Endothelial cell of coronary artery (primary cell): ENCODE results near the gene C1orf210. TPM values are rescaled to one million over a fixed set of nuclear protein-coding genes. Genes with fewer than 3 reads are reported as not detected.

Experiments
- total RNA-seq: library from RNA; depleted of rRNA; stranded (reverse); fragments of >200 nt; gene quantifications from 2 replicates; pipeline ENCODE4 v1.2.3, GENCODE V29; 2014

The C1orf210 gene
- total RNA-seq = not detected in 2 replicates

GRCh38 chr1:43285269-43285990 lies at the start of gene C1orf210:
C1orf210 (minus strand) TSS chr1:43285581; CDS start chr1:43283270, 2,311 bp downstream.

GRCh38 chr1:43300378-43301094 lies 15.2 kb upstream of the C1orf210 start, which contains the start of gene TIE1:
TIE1 (plus strand) TSS chr1:43300982; CDS start chr1:43301072, 90 bp downstream.

GRCh38 chr1:43269627-43270375 lies 15.6 kb downstream of the C1orf210 start, which contains the start of gene TMEM125:
TMEM125 (plus strand) TSS chr1:43269983; CDS start chr1:43272723, 2,740 bp downstream.

Other genes starting within 250 kb of the C1orf210 start
- 103 and 141 TPM in 2 replicates for gene EBNA1BP2, start 113.3 kb downstream of the C1orf210 start, total RNA-seq
- gene CFAP57, start 113.3 kb downstream of the C1orf210 start, total RNA-seq = 0.28 and 0.36 TPM in 2 replicates
- not detected in 2 replicates for gene TMEM125, start 15.6 kb downstream of the C1orf210 start, total RNA-seq
- 694 and 736 TPM in 2 replicates for gene TIE1, start 15.4 kb upstream of the C1orf210 start, total RNA-seq
- not detected in 2 replicates for gene MPL, start 52.2 kb upstream of the C1orf210 start, total RNA-seq
- gene CDC20, start 73.4 kb upstream of the C1orf210 start, total RNA-seq = 35.3 and 83.5 TPM in 2 replicates
- 64.6 and 66.0 TPM in 2 replicates for gene ELOVL1, start 82.4 kb upstream of the C1orf210 start, total RNA-seq
- 45.6 and 47.1 TPM in 2 replicates for gene MED8, start 104.2 kb upstream of the C1orf210 start, total RNA-seq
- 13.5 and 23.6 TPM in 2 replicates for gene SZT2, start 104.3 kb upstream of the C1orf210 start, total RNA-seq
- 121 and 235 TPM in 2 replicates for gene HYI, start 168.3 kb upstream of the C1orf210 start, total RNA-seq
- gene PTPRF, start 245.3 kb upstream of the C1orf210 start, total RNA-seq = 120 and 266 TPM in 2 replicates